ENCODE data around the gene PPP2CA. TPM values are rescaled to one million over a fixed set of nuclear protein-coding genes. Genes with fewer than 3 reads are reported as not detected.
"Not testable (repeated sequence)": the region's sequence is repeated elsewhere in the genome, so short reads cannot be mapped to it uniquely, and the experiment has no call there.

Gene PPP2CA
- 100 to 1,000 TPM; 128 to 136 TPM for total RNA-seq

GRCh38 chr5:134225780-134226440 is at the start of gene PPP2CA:
TSS of gene PPP2CA (minus strand) at chr5:134226073. CDS start at chr5:134225861, 212 bp downstream.
- Mint-ChIP-seq H3K4me3 (peak within 1 kb of the TSS; percentile 97), H3K36me3 (ENCODE audit: low read depth) (peaks cover 34% of the 10 kb centered on the region), H3K4me1 (peaks cover 43% of the 10 kb centered on the region), H3K27ac (peak within 1 kb of the TSS; percentile 100), H3K27me3 (no peaks in the 10 kb centered on the region), H3K9me3 (no peaks in the 10 kb centered on the region)
- peak; percentile 99 for DNase-seq
- POLR2A ChIA-PET: interaction anchor here (0.7 kb wide), 1 partner anchor 240 kb away, joined by 3 read pairs; no protein-coding TSS in a partner anchor
- CTCF ChIA-PET: interaction anchor here (0.6 to 3.2 kb wide), 10 partner anchors 12 to 1128 kb away, joined by 3 to 10 read pairs (median 4); no protein-coding TSS in a partner anchor

GRCh38 chr5:134273642-134274395 is 47.9 kb upstream of the PPP2CA start:
- Mint-ChIP-seq H3K4me3 (no peak overlapping the region), H3K27me3 (peaks cover 13% of the 10 kb centered on the region), H3K4me1 (peaks cover 6% of the 10 kb centered on the region), H3K9me3 (peaks cover 4% of the 10 kb centered on the region), H3K27ac (no peak overlapping the region), H3K36me3 (ENCODE audit: low read depth) (no peaks in the 10 kb centered on the region)
- no peak for DNase-seq
- ChIA-PET CTCF (no interaction called here), POLR2A (no interaction called here)

- POLR2A ChIA-PET: no interaction called here
- H3K4me3 Mint-ChIP-seq: no peak overlapping the region
- H3K27ac Mint-ChIP-seq: no peak overlapping the region
- DNase-seq: no peak
- H3K4me1 Mint-ChIP-seq: peaks cover 4% of the 10 kb centered on the region
- CTCF ChIA-PET: interaction anchor here (0.5 kb wide), 1 partner anchor 634 kb away, joined by 4 read pairs; the partner anchor contains the start of gene PCBD2
- H3K9me3 Mint-ChIP-seq: peaks cover 4% of the 10 kb centered on the region
- H3K27me3 Mint-ChIP-seq: peaks cover 10% of the 10 kb centered on the region
- H3K36me3 Mint-ChIP-seq (ENCODE audit: low read depth): no peaks in the 10 kb centered on the region
Observed at GRCh38 chr5:134271059-134271458, 45.2 kb upstream of the PPP2CA start.

- H3K36me3 Mint-ChIP-seq (ENCODE audit: low read depth): no peaks in the 10 kb centered on the region
- CTCF ChIA-PET: no interaction called here
- H3K4me3 Mint-ChIP-seq: no peak overlapping the region
- H3K27ac Mint-ChIP-seq: no peak overlapping the region
- no peaks in the 10 kb centered on the region for H3K4me1 Mint-ChIP-seq
- DNase-seq: no peak
- peaks cover 19% of the 10 kb centered on the region for H3K27me3 Mint-ChIP-seq
- POLR2A ChIA-PET: no interaction called here
- peaks cover 4% of the 10 kb centered on the region for H3K9me3 Mint-ChIP-seq
Observed at GRCh38 chr5:134268919-134269318, 43.0 kb upstream of the PPP2CA start.

- ChIA-PET POLR2A (no interaction called here), CTCF (interaction anchor here (0.6 to 0.9 kb wide), 2 partner anchors 21 to 268 kb away, joined by 3 to 4 read pairs; no protein-coding TSS in a partner anchor)
- no peak overlapping the region for H3K27ac Mint-ChIP-seq
- peaks cover 19% of the 10 kb centered on the region for H3K27me3 Mint-ChIP-seq
- H3K4me3 Mint-ChIP-seq: no peak overlapping the region
- H3K9me3 Mint-ChIP-seq: peaks cover 4% of the 10 kb centered on the region
- no peaks in the 10 kb centered on the region for H3K4me1 Mint-ChIP-seq
- H3K36me3 Mint-ChIP-seq (ENCODE audit: low read depth): no peaks in the 10 kb centered on the region
- DNase-seq: no peak
Observed at GRCh38 chr5:134268019-134268601, 42.2 kb upstream of the PPP2CA start.

GRCh38 chr5:134267366-134268018 is 41.6 kb upstream of the PPP2CA start:
- DNase-seq: no peak
- Mint-ChIP-seq H3K27me3 (peaks cover 19% of the 10 kb centered on the region), H3K36me3 (ENCODE audit: low read depth) (peaks cover 2% of the 10 kb centered on the region), H3K9me3 (peaks cover 9% of the 10 kb centered on the region), H3K4me3 (no peak overlapping the region), H3K4me1 (no peaks in the 10 kb centered on the region), H3K27ac (no peak overlapping the region)
- CTCF ChIA-PET: interaction anchor here (0.9 kb wide), 1 partner anchor 22 kb away, joined by 4 read pairs; no protein-coding TSS in a partner anchor
- POLR2A ChIA-PET: no interaction called here

GRCh38 chr5:134263801-134264200 is 37.9 kb upstream of the PPP2CA start:
- CTCF ChIA-PET: no interaction called here
- H3K4me1 Mint-ChIP-seq: no peaks in the 10 kb centered on the region
- POLR2A ChIA-PET: no interaction called here
- peaks cover 2% of the 10 kb centered on the region for H3K36me3 Mint-ChIP-seq (ENCODE audit: low read depth)
- no peak overlapping the region for H3K27ac Mint-ChIP-seq
- peaks cover 17% of the 10 kb centered on the region for H3K27me3 Mint-ChIP-seq
- peaks cover 10% of the 10 kb centered on the region for H3K9me3 Mint-ChIP-seq
- no peak overlapping the region for H3K4me3 Mint-ChIP-seq
- no peak for DNase-seq

- CTCF ChIA-PET; H3K4me3 Mint-ChIP-seq; H3K36me3 Mint-ChIP-seq (ENCODE audit: low read depth); H3K27ac Mint-ChIP-seq; H3K4me1 Mint-ChIP-seq; DNase-seq; H3K9me3 Mint-ChIP-seq; POLR2A ChIA-PET: not testable (repeated sequence)
- H3K27me3 Mint-ChIP-seq: peaks cover 13% of the 10 kb centered on the region
Observed at GRCh38 chr5:134262629-134263028, 36.8 kb upstream of the PPP2CA start.

- ChIA-PET POLR2A (no interaction called here), CTCF (no interaction called here)
- DNase-seq: no peak
- Mint-ChIP-seq H3K9me3 (peaks cover 10% of the 10 kb centered on the region), H3K4me1 (no peaks in the 10 kb centered on the region), H3K27ac (no peak overlapping the region), H3K4me3 (no peak overlapping the region), H3K36me3 (ENCODE audit: low read depth) (peaks cover 2% of the 10 kb centered on the region), H3K27me3 (peaks cover 2% of the 10 kb centered on the region)
Observed at GRCh38 chr5:134258896-134259295, 33.0 kb upstream of the PPP2CA start.

GRCh38 chr5:134257176-134257575 is 31.3 kb upstream of the PPP2CA start:
- CTCF ChIA-PET: interaction anchor here (0.6 to 1.5 kb wide), 4 partner anchors 23 to 429 kb away, joined by 3 to 4 read pairs (median 4); no protein-coding TSS in a partner anchor
- POLR2A ChIA-PET: no interaction called here
- Mint-ChIP-seq H3K4me3 (no peak overlapping the region), H3K36me3 (ENCODE audit: low read depth) (no peaks in the 10 kb centered on the region), H3K9me3 (peaks cover 2% of the 10 kb centered on the region), H3K27ac (no peak overlapping the region), H3K27me3 (peaks cover 4% of the 10 kb centered on the region), H3K4me1 (no peaks in the 10 kb centered on the region)
- DNase-seq: no peak

- Mint-ChIP-seq H3K4me1 (no peaks in the 10 kb centered on the region), H3K4me3 (no peak overlapping the region), H3K27ac (no peak overlapping the region), H3K27me3 (peaks cover 4% of the 10 kb centered on the region), H3K36me3 (ENCODE audit: low read depth) (no peaks in the 10 kb centered on the region), H3K9me3 (no peaks in the 10 kb centered on the region)
- CTCF ChIA-PET: interaction anchor here (1.2 kb wide), 1 partner anchor 9 kb away, joined by 3 read pairs; no protein-coding TSS in a partner anchor
- POLR2A ChIA-PET: no interaction called here
- no peak for DNase-seq
Observed at GRCh38 chr5:134255418-134256150, 29.7 kb upstream of the PPP2CA start.
